IPS-NIHi7 (cell line): ENCODE results near the gene TJP2.
A peak's percentile ranks its signal among the peaks of the same experiment; 100 is the strongest.

ENCODE experiments used
- DNase-seq: peaks from one replicate; pipeline ENCODE4 v3.0.0; 2012; ENCODE audit warnings: mixed read lengths; ENCODE audit errors: extremely low spot score

Gene TJP2

GRCh38 chr9:69173891-69174615 lies at the start of gene TJP2:
TSS of gene TJP2 (plus strand) at chr9:69174277. CDS start at chr9:69174373, 96 bp downstream.
- DNase-seq, result peak; percentile 47

GRCh38 chr9:69130456-69131441 lies 43.3 kb upstream of the TJP2 start:
- DNase-seq, result no peak

- no peak for DNase-seq
Measured at GRCh38 chr9:69131682-69132081, 42.4 kb upstream of the TJP2 start.

- no peak for DNase-seq
Measured at GRCh38 chr9:69132361-69132760, 41.7 kb upstream of the TJP2 start.

- no peak for DNase-seq
Measured at GRCh38 chr9:69134412-69134811, 39.7 kb upstream of the TJP2 start.

GRCh38 chr9:69136185-69136584 lies 37.9 kb upstream of the TJP2 start:
- no peak for DNase-seq

- no peak for DNase-seq
Measured at GRCh38 chr9:69136779-69137178, 37.3 kb upstream of the TJP2 start.

GRCh38 chr9:69137311-69137710 lies 36.8 kb upstream of the TJP2 start:
- no peak for DNase-seq

- no peak for DNase-seq
Measured at GRCh38 chr9:69139596-69139995, 34.5 kb upstream of the TJP2 start.

- no peak for DNase-seq
Measured at GRCh38 chr9:69140123-69140735, 33.8 kb upstream of the TJP2 start.

- no peak for DNase-seq
Measured at GRCh38 chr9:69141851-69142250, 32.2 kb upstream of the TJP2 start.

- DNase-seq, result no peak
Measured at GRCh38 chr9:69143291-69143690, 30.8 kb upstream of the TJP2 start.

GRCh38 chr9:69145144-69145715 lies 28.8 kb upstream of the TJP2 start:
- no peak for DNase-seq

GRCh38 chr9:69147041-69147834 lies 26.8 kb upstream of the TJP2 start:
- DNase-seq, result no peak

GRCh38 chr9:69149321-69149807 lies 24.7 kb upstream of the TJP2 start:
- DNase-seq, result no peak

GRCh38 chr9:69151506-69151905 lies 22.6 kb upstream of the TJP2 start:
- no peak for DNase-seq

GRCh38 chr9:69153707-69154521 lies 20.2 kb upstream of the TJP2 start:
- DNase-seq, result no peak

- DNase-seq, result peak; percentile 48
Measured at GRCh38 chr9:69155341-69156030, 18.6 kb upstream of the TJP2 start.

- DNase-seq, result no peak
Measured at GRCh38 chr9:69157751-69158466, 16.2 kb upstream of the TJP2 start.
